Neural cell (in vitro differentiated cells): ENCODE data around the gene PCIF1. TPM values are rescaled to one million over a fixed set of nuclear protein-coding genes. Genes with fewer than 3 reads are reported as not detected.

Source experiments
- H2AFZ ChIP-seq: fragments of 200-600, 300-800 bp; sonication (generic), shearing (Covaris generic); 2 replicates; pipeline ENCODE4 v1.6.0; 2014; ENCODE audit warnings: low read depth, mild to moderate bottlenecking, antibody characterized with exemption, low read length, moderate library complexity
- H3F3A ChIP-seq: fragments of 200-600 bp; shearing (Covaris generic); 2 replicates; pipeline ENCODE4 v1.6.1; 2016; ENCODE audit warnings: mild to moderate bottlenecking, moderate library complexity, mixed read lengths, antibody characterized with exemption, low read length; ENCODE audit not compliant: insufficient read depth, poor library complexity, severe bottlenecking
- H3K27ac ChIP-seq: fragments of 200-600, 300-800 bp; sonication (generic), shearing (Covaris generic); 2 replicates; pipeline ENCODE4 v1.5.1; 2014; ENCODE audit warnings: mild to moderate bottlenecking, low read length, moderate library complexity
- H3K27me3 ChIP-seq: fragments of 300-800, 200-600 bp; sonication (generic), shearing (Covaris generic); 2 replicates; pipeline ENCODE4 v1.6.0; 2014; ENCODE audit warnings: mild to moderate bottlenecking, low read depth, low read length, moderate library complexity; ENCODE audit not compliant: insufficient read depth
- H3K36me3 ChIP-seq: fragments of 300-800, 200-600 bp; sonication (generic), shearing (Covaris generic); 2 replicates; pipeline ENCODE4 v1.5.1; 2014; ENCODE audit warnings: mild to moderate bottlenecking, antibody characterized with exemption, low read length, moderate library complexity; ENCODE audit not compliant: insufficient read depth
- H3K4me2 ChIP-seq: fragments of 300-800, 200-600 bp; sonication (generic), shearing (Covaris generic); 2 replicates; pipeline ENCODE4 v1.6.0; 2014; ENCODE audit warnings: mild to moderate bottlenecking, low read length
- H3K4me3 ChIP-seq: fragments of 300-800, 200-600 bp; sonication (generic), shearing (Covaris generic); 2 replicates; pipeline ENCODE4 v1.5.1; 2014; ENCODE audit warnings: mild to moderate bottlenecking, low read length, moderate library complexity
- H3K79me2 ChIP-seq: fragments of 200-600 bp; shearing (Covaris generic); replicated peaks from 2 replicates; pipeline ENCODE4 v1.6.0; 2014; ENCODE audit warnings: mild to moderate bottlenecking, low read length, moderate library complexity; ENCODE audit not compliant: insufficient read depth
- H3K9ac ChIP-seq: fragments of 300-800, 200-600 bp; sonication (generic), shearing (Covaris generic); 2 replicates; pipeline ENCODE4 v1.6.1; 2016; ENCODE audit warnings: mild to moderate bottlenecking, low read length, mixed read lengths
- H3K9me2 ChIP-seq: fragments of 200-600 bp; shearing (Covaris generic); 2 replicates; pipeline ENCODE4 v1.6.1; 2016; ENCODE audit warnings: mild to moderate bottlenecking, low read length, mixed read lengths; ENCODE audit not compliant: insufficient read depth
- H3K9me3 ChIP-seq: fragments of 200-600, 300-800 bp; sonication (generic), shearing (Covaris generic); 2 replicates; pipeline ENCODE4 v1.6.1; 2016; ENCODE audit warnings: mild to moderate bottlenecking, mixed run types, low read length, moderate library complexity, mixed read lengths
- H4K20me1 ChIP-seq: fragments of 200-600 bp; shearing (Covaris generic); 2 replicates; pipeline ENCODE4 v1.6.1; 2016; ENCODE audit warnings: mild to moderate bottlenecking, mixed run types; ENCODE audit not compliant: insufficient read depth
- EP300 ChIP-seq: fragments of 450-650 bp; conservative IDR thresholded peaks from 2 replicates; pipeline ENCODE4 v1.6.1; 2014; ENCODE audit warnings: antibody characterized with exemption, mild to moderate bottlenecking, moderate library complexity; ENCODE audit not compliant: poor library complexity, severe bottlenecking
- EZH2 ChIP-seq: fragments of 200-600, 300-800 bp; shearing (Covaris generic), sonication (generic); IDR thresholded peaks from 2 replicates; pipeline ENCODE4 v1.6.1; 2014; ENCODE audit warnings: antibody characterized with exemption, low read length, borderline replicate concordance, mild to moderate bottlenecking; ENCODE audit not compliant: insufficient read depth, poor library complexity, severe bottlenecking
- MXI1 ChIP-seq: fragments of 450-650 bp; conservative IDR thresholded peaks from 2 replicates; pipeline ENCODE4 v1.6.1; 2014; ENCODE audit warnings: antibody characterized with exemption, mild to moderate bottlenecking; ENCODE audit not compliant: poor library complexity, severe bottlenecking
- POLR2AphosphoS5 ChIP-seq: IDR thresholded peaks from 2 replicates; pipeline ENCODE4 v1.6.1; 2012
- RAD21 ChIP-seq: fragments of 450-650 bp; conservative IDR thresholded peaks from 2 replicates; pipeline ENCODE4 v1.6.1; 2014; ENCODE audit warnings: antibody characterized with exemption, mild to moderate bottlenecking, moderate library complexity
- SMC3 ChIP-seq: fragments of 450-650 bp; conservative IDR thresholded peaks from 2 replicates; pipeline ENCODE4 v1.6.1; 2014; ENCODE audit warnings: antibody characterized with exemption, mild to moderate bottlenecking, moderate library complexity; ENCODE audit not compliant: poor library complexity
- TAF1 ChIP-seq: IDR thresholded peaks from 2 replicates; pipeline ENCODE4 v1.6.1; 2012; ENCODE audit warnings: low read depth
- polyA plus RNA-seq: library from polyadenylated mRNA; depleted of rRNA; stranded (reverse); fragments of >200 nt; gene quantifications from 2 replicates; pipeline ENCODE4 v1.2.3, GENCODE V29; 2014
- TF ChIP-seq, protein P1 (sequence below): fragments of 450-650 bp; IDR thresholded peaks from 2 replicates; pipeline ENCODE4 v1.5.1; 2014; ENCODE audit warnings: antibody characterized with exemption, mild to moderate bottlenecking, moderate library complexity; ENCODE audit not compliant: poor library complexity, severe bottlenecking

The PCIF1 gene
- polyA plus RNA-seq, 1 donor from 2014 or later, result 28.3 TPM

DNA sequence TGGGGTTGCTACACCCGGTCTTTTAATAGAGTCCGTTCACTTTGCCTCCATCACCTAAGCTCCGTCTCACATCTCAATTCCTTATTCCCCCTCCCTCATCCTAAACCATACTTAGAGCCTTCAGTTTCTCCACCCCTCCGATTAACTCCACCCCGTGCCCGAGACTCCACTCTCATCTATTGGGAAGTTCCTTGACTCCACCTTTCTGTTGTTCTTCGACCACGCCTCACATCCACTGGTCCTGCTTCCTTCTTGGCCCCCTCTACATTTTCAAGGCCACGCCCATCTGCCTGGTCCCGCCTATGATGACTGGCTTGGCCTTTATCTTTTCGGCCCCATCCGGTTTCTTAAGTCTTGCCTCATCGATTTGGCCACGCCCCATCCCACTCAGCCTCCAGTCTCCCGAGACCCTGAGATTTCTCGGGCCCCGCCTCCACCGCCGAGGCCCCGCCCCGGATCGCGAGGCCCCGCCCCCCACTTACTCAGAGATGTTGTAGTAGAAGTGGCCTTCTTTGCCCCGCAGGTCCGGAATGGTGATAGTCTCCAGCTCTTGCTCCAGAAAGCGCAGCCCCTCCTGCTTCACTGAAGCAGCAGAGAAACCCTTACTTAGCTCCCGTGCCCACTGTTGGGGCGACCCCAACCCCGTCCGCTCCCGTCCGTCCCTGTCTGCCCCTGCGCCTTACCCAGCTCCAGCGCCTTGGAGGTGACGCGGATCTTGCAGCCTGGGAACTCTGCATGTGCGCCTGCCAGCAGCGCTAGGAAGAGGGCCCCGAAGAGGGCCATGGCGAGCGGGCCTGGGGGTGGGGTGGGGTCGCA, 23.6 kb upstream of the PCIF1 start:
- no peaks in the 10 kb centered on the region for H3K79me2 ChIP-seq
- no peaks in the 10 kb centered on the region for H3K9me3 ChIP-seq
- peak overlapping the region; percentile 51 for H3K4me2 ChIP-seq
- no peaks in the 10 kb centered on the region for H3K27me3 ChIP-seq
- H3F3A ChIP-seq, result no peaks in the 10 kb centered on the region
- H3K36me3 ChIP-seq, result no peaks in the 10 kb centered on the region
- peak overlapping the region; percentile 19 for H3K27ac ChIP-seq
- peak overlapping the region; percentile 64 for H3K4me3 ChIP-seq
- TF ChIP-seq POLR2AphosphoS5 (no peak), EZH2 (no peak), SMC3 (no peak), MXI1 (peak; percentile 11)
- TF ChIP-seq, protein P1, sequence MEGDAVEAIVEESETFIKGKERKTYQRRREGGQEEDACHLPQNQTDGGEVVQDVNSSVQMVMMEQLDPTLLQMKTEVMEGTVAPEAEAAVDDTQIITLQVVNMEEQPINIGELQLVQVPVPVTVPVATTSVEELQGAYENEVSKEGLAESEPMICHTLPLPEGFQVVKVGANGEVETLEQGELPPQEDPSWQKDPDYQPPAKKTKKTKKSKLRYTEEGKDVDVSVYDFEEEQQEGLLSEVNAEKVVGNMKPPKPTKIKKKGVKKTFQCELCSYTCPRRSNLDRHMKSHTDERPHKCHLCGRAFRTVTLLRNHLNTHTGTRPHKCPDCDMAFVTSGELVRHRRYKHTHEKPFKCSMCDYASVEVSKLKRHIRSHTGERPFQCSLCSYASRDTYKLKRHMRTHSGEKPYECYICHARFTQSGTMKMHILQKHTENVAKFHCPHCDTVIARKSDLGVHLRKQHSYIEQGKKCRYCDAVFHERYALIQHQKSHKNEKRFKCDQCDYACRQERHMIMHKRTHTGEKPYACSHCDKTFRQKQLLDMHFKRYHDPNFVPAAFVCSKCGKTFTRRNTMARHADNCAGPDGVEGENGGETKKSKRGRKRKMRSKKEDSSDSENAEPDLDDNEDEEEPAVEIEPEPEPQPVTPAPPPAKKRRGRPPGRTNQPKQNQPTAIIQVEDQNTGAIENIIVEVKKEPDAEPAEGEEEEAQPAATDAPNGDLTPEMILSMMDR, result no peak
- H4K20me1 ChIP-seq, result no peaks in the 10 kb centered on the region
- peak overlapping the region; percentile 31 for H3K9ac ChIP-seq
- peak overlapping the region; percentile 27 for H2AFZ ChIP-seq
- no peaks in the 10 kb centered on the region for H3K9me2 ChIP-seq

GRCh38 chr20:45911486-45912343, 22.8 kb upstream of the PCIF1 start, which contains the start of gene PLTP:
Gene PLTP, minus strand, starts transcription at chr20:45912155. Its CDS starts 703 bp downstream, at chr20:45911452.
- no peaks in the 10 kb centered on the region for H3K36me3 ChIP-seq
- H3K9me3 ChIP-seq, result no peaks in the 10 kb centered on the region
- no peaks in the 10 kb centered on the region for H3K79me2 ChIP-seq
- H3K9ac ChIP-seq, result peak within 1 kb of the TSS; percentile 50
- H3K27me3 ChIP-seq, result no peaks in the 10 kb centered on the region
- peak within 1 kb of the TSS; percentile 51 for H3K4me2 ChIP-seq
- H3K27ac ChIP-seq, result peak within 1 kb of the TSS; percentile 19
- H3K4me3 ChIP-seq, result peak within 1 kb of the TSS; percentile 64
- H3F3A ChIP-seq, result no peaks in the 10 kb centered on the region
- peak within 1 kb of the TSS; percentile 27 for H2AFZ ChIP-seq
- no peaks in the 10 kb centered on the region for H3K9me2 ChIP-seq
- no peaks in the 10 kb centered on the region for H4K20me1 ChIP-seq
- TF ChIP-seq EP300 (no peak), MXI1 (peak; percentile 73)

- H3K9ac ChIP-seq, result peak overlapping the region; percentile 50
- H3K4me3 ChIP-seq, result peak overlapping the region; percentile 64
- no peaks in the 10 kb centered on the region for H3K36me3 ChIP-seq
- no peaks in the 10 kb centered on the region for H3K27me3 ChIP-seq
- H3K4me2 ChIP-seq, result no peak overlapping the region
- no peak overlapping the region for H3K27ac ChIP-seq
- no peaks in the 10 kb centered on the region for H3K9me3 ChIP-seq
- TF ChIP-seq RAD21, result no peak
- no peak for TF ChIP-seq TAF1
- no peak for TF ChIP-seq SMC3
- TF ChIP-seq POLR2AphosphoS5, result no peak
- TF ChIP-seq, protein P1, result no peak
- no peak for TF ChIP-seq MXI1
- no peak overlapping the region for H2AFZ ChIP-seq
- H3K9me2 ChIP-seq, result no peaks in the 10 kb centered on the region
- H4K20me1 ChIP-seq, result no peaks in the 10 kb centered on the region
- H3K79me2 ChIP-seq, result no peaks in the 10 kb centered on the region
- no peaks in the 10 kb centered on the region for H3F3A ChIP-seq
Observed at GRCh38 chr20:45912344-45912682, 22.2 kb upstream of the PCIF1 start.
